Neural cell (in vitro differentiated cells): ENCODE results near the gene MYO1D. TPM values are rescaled to one million over a fixed set of nuclear protein-coding genes. Genes with fewer than 3 reads are reported as not detected.

Source experiments
- H2AFZ ChIP-seq: fragments of 200-600, 300-800 bp; sonication (generic), shearing (Covaris generic); 2 replicates; pipeline ENCODE4 v1.6.0; 2014; ENCODE audit warnings: low read depth, mild to moderate bottlenecking, antibody characterized with exemption, low read length, moderate library complexity
- H3F3A ChIP-seq: fragments of 200-600 bp; shearing (Covaris generic); 2 replicates; pipeline ENCODE4 v1.6.1; 2016; ENCODE audit warnings: mild to moderate bottlenecking, moderate library complexity, mixed read lengths, antibody characterized with exemption, low read length; ENCODE audit not compliant: insufficient read depth, poor library complexity, severe bottlenecking
- H3K27ac ChIP-seq: fragments of 200-600, 300-800 bp; sonication (generic), shearing (Covaris generic); 2 replicates; pipeline ENCODE4 v1.5.1; 2014; ENCODE audit warnings: mild to moderate bottlenecking, low read length, moderate library complexity
- H3K27me3 ChIP-seq: fragments of 300-800, 200-600 bp; sonication (generic), shearing (Covaris generic); 2 replicates; pipeline ENCODE4 v1.6.0; 2014; ENCODE audit warnings: mild to moderate bottlenecking, low read depth, low read length, moderate library complexity; ENCODE audit not compliant: insufficient read depth
- H3K36me3 ChIP-seq: fragments of 300-800, 200-600 bp; sonication (generic), shearing (Covaris generic); 2 replicates; pipeline ENCODE4 v1.5.1; 2014; ENCODE audit warnings: mild to moderate bottlenecking, antibody characterized with exemption, low read length, moderate library complexity; ENCODE audit not compliant: insufficient read depth
- H3K4me2 ChIP-seq: fragments of 300-800, 200-600 bp; sonication (generic), shearing (Covaris generic); 2 replicates; pipeline ENCODE4 v1.6.0; 2014; ENCODE audit warnings: mild to moderate bottlenecking, low read length
- H3K4me3 ChIP-seq: fragments of 300-800, 200-600 bp; sonication (generic), shearing (Covaris generic); 2 replicates; pipeline ENCODE4 v1.5.1; 2014; ENCODE audit warnings: mild to moderate bottlenecking, low read length, moderate library complexity
- H3K79me2 ChIP-seq: fragments of 200-600 bp; shearing (Covaris generic); replicated peaks from 2 replicates; pipeline ENCODE4 v1.6.0; 2014; ENCODE audit warnings: mild to moderate bottlenecking, low read length, moderate library complexity; ENCODE audit not compliant: insufficient read depth
- H3K9ac ChIP-seq: fragments of 300-800, 200-600 bp; sonication (generic), shearing (Covaris generic); 2 replicates; pipeline ENCODE4 v1.6.1; 2016; ENCODE audit warnings: mild to moderate bottlenecking, low read length, mixed read lengths
- H3K9me2 ChIP-seq: fragments of 200-600 bp; shearing (Covaris generic); 2 replicates; pipeline ENCODE4 v1.6.1; 2016; ENCODE audit warnings: mild to moderate bottlenecking, low read length, mixed read lengths; ENCODE audit not compliant: insufficient read depth
- H3K9me3 ChIP-seq: fragments of 200-600, 300-800 bp; sonication (generic), shearing (Covaris generic); 2 replicates; pipeline ENCODE4 v1.6.1; 2016; ENCODE audit warnings: mild to moderate bottlenecking, mixed run types, low read length, moderate library complexity, mixed read lengths
- H4K20me1 ChIP-seq: fragments of 200-600 bp; shearing (Covaris generic); 2 replicates; pipeline ENCODE4 v1.6.1; 2016; ENCODE audit warnings: mild to moderate bottlenecking, mixed run types; ENCODE audit not compliant: insufficient read depth
- CTCF ChIP-seq: fragments of 450-650 bp; IDR thresholded peaks from 2 replicates; pipeline ENCODE4 v1.5.1; 2014; ENCODE audit warnings: antibody characterized with exemption, mild to moderate bottlenecking, moderate library complexity; ENCODE audit not compliant: poor library complexity, severe bottlenecking
- EP300 ChIP-seq: fragments of 450-650 bp; conservative IDR thresholded peaks from 2 replicates; pipeline ENCODE4 v1.6.1; 2014; ENCODE audit warnings: antibody characterized with exemption, mild to moderate bottlenecking, moderate library complexity; ENCODE audit not compliant: poor library complexity, severe bottlenecking
- EZH2 ChIP-seq: fragments of 200-600, 300-800 bp; shearing (Covaris generic), sonication (generic); IDR thresholded peaks from 2 replicates; pipeline ENCODE4 v1.6.1; 2014; ENCODE audit warnings: antibody characterized with exemption, low read length, borderline replicate concordance, mild to moderate bottlenecking; ENCODE audit not compliant: insufficient read depth, poor library complexity, severe bottlenecking
- MXI1 ChIP-seq: fragments of 450-650 bp; conservative IDR thresholded peaks from 2 replicates; pipeline ENCODE4 v1.6.1; 2014; ENCODE audit warnings: antibody characterized with exemption, mild to moderate bottlenecking; ENCODE audit not compliant: poor library complexity, severe bottlenecking
- POLR2AphosphoS5 ChIP-seq: IDR thresholded peaks from 2 replicates; pipeline ENCODE4 v1.6.1; 2012
- RAD21 ChIP-seq: fragments of 450-650 bp; conservative IDR thresholded peaks from 2 replicates; pipeline ENCODE4 v1.6.1; 2014; ENCODE audit warnings: antibody characterized with exemption, mild to moderate bottlenecking, moderate library complexity
- REST ChIP-seq: IDR thresholded peaks from 2 replicates; pipeline ENCODE4 v1.6.1; 2012; ENCODE audit warnings: borderline replicate concordance
- SMC3 ChIP-seq: fragments of 450-650 bp; conservative IDR thresholded peaks from 2 replicates; pipeline ENCODE4 v1.6.1; 2014; ENCODE audit warnings: antibody characterized with exemption, mild to moderate bottlenecking, moderate library complexity; ENCODE audit not compliant: poor library complexity
- TAF1 ChIP-seq: IDR thresholded peaks from 2 replicates; pipeline ENCODE4 v1.6.1; 2012; ENCODE audit warnings: low read depth
- polyA plus RNA-seq: library from polyadenylated mRNA; depleted of rRNA; stranded (reverse); fragments of >200 nt; gene quantifications from 2 replicates; pipeline ENCODE4 v1.2.3, GENCODE V29; 2014

Gene MYO1D
- polyA plus RNA-seq, 1 donor from 2014 or later = 10.7 TPM

- Histone ChIP-seq H4K20me1 (no peaks in the 10 kb centered on the region), H3F3A (no peaks in the 10 kb centered on the region), H3K9me3 (no peaks in the 10 kb centered on the region), H3K4me3 (no peak overlapping the region), H2AFZ (no peak overlapping the region), H3K27ac (no peak overlapping the region), H3K36me3 (no peaks in the 10 kb centered on the region), H3K9me2 (no peaks in the 10 kb centered on the region), H3K27me3 (no peaks in the 10 kb centered on the region), H3K79me2 (no peaks in the 10 kb centered on the region), H3K4me2 (no peak overlapping the region), H3K9ac (no peak overlapping the region)
- TF ChIP-seq REST (no peak), SMC3 (no peak), POLR2AphosphoS5 (no peak), MXI1 (no peak), EZH2 (no peak), CTCF (no peak), EP300 (no peak), RAD21 (no peak), TAF1 (no peak)
Observed at GRCh38 chr17:32512328-32512727, 364.6 kb downstream of the MYO1D start.

- Histone ChIP-seq H3K9ac (no peak overlapping the region), H3K9me3 (no peaks in the 10 kb centered on the region), H2AFZ (no peak overlapping the region), H3K9me2 (no peaks in the 10 kb centered on the region), H4K20me1 (no peaks in the 10 kb centered on the region), H3K4me3 (no peak overlapping the region), H3K79me2 (no peaks in the 10 kb centered on the region), H3K4me2 (no peak overlapping the region), H3K27ac (no peak overlapping the region), H3K27me3 (no peaks in the 10 kb centered on the region), H3K36me3 (no peaks in the 10 kb centered on the region), H3F3A (no peaks in the 10 kb centered on the region)
- TF ChIP-seq CTCF (no peak), REST (no peak), RAD21 (no peak), EZH2 (no peak), MXI1 (no peak), TAF1 (no peak), SMC3 (no peak), EP300 (no peak), POLR2AphosphoS5 (no peak)
Observed at GRCh38 chr17:32510466-32510865, 366.5 kb downstream of the MYO1D start.
